DMS153 (cell line): ENCODE measurements around the gene DAPP1.

ENCODE experiments used
- DNase-seq: peaks from one replicate; lab custom pipeline; 2025; lab: John Stamatoyannopoulos, UW

The DAPP1 gene

DNA sequence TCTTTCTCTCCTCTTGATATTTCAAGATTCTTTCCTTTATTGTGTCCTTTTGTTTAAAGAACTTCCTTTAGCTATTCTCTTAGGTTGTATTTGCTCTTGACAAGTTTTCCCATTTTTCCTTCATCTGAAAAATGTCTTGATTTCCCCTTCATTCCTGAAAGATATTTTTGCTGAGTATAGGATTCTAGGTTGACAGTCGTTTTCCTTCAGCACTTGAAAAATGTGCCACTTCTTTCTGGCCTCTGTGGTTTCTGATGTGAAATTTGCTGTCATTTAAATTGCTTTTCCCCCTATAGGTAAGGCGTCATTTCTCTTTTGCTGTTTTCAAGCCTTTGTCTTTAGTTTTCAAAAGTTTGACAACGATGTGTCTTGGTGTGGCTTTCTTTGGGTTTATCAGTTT lies 100.9 kb downstream of the DAPP1 start:
- no peak for DNase-seq

GRCh38 chr4:99918656-99919055 lies 102.0 kb downstream of the DAPP1 start:
- DNase-seq: no peak
